Natural killer cell (primary cell): ENCODE measurements around the gene GALNT11. TPM values are rescaled to one million over a fixed set of nuclear protein-coding genes. Genes with fewer than 3 reads are reported as not detected.
"Not testable (repeated sequence)": the region's sequence is repeated elsewhere in the genome, so short reads cannot be mapped to it uniquely, and the experiment has no call there.

Source experiments
- ATAC-seq, 3 donors: fragments of 150-1000 bp in 2 of 3; fragments of 200-7000 bp in 1 of 3; cut with Tn5 transposase; 1 replicate in 1 of 3; 2 replicates in 2 of 3; pipeline ENCODE4 v1.10.0; 2021; ENCODE audit warnings: mild to moderate bottlenecking in 2 of 3, moderate library complexity in 2 of 3
- DNase-seq, 2 donors: peaks; one replicate each; pipeline versions ENCODE4 v3.0.0 to v3.0.0-alpha.2; 2013 to 2021; ENCODE audit warnings: mixed read lengths in 1 of 2
- H3K27ac ChIP-seq: one replicate; pipeline ENCODE4 v1.5.1; 2013; ENCODE audit warnings: mild to moderate bottlenecking, low read length
- H3K27me3 ChIP-seq: one replicate; pipeline ENCODE4 v1.6.1; 2013; ENCODE audit warnings: low read length; ENCODE audit not compliant: control insufficient read depth, insufficient read depth
- H3K36me3 ChIP-seq: one replicate; pipeline ENCODE4 v1.6.1; 2013; ENCODE audit warnings: low read length; ENCODE audit not compliant: control insufficient read depth, insufficient read depth
- H3K4me1 ChIP-seq: one replicate; pipeline ENCODE4 v1.6.1; 2013; ENCODE audit warnings: low read length; ENCODE audit not compliant: control insufficient read depth, insufficient read depth
- H3K4me3 ChIP-seq: one replicate; pipeline ENCODE4 v1.5.1; 2013; ENCODE audit warnings: low read length
- H3K9me3 ChIP-seq: one replicate; pipeline ENCODE4 v1.6.1; 2013; ENCODE audit warnings: low read length; ENCODE audit not compliant: control insufficient read depth, insufficient read depth
- H3K27ac Mint-ChIP-seq, 2 donors: one replicate each; pipeline ENCODE4 v1.8.0; 2022; ENCODE audit warnings: mild to moderate bottlenecking in 2 of 2, mixed read lengths in 2 of 2, moderate library complexity in 1 of 2
- H3K27me3 Mint-ChIP-seq, 2 donors: one replicate each; pipeline ENCODE4 v1.8.0; 2022; ENCODE audit warnings: low read depth in 2 of 2, mixed read lengths in 2 of 2
- H3K36me3 Mint-ChIP-seq: one replicate; pipeline ENCODE4 v1.8.0; 2022; ENCODE audit warnings: mixed read lengths
- H3K4me1 Mint-ChIP-seq, 2 donors: one replicate each; pipeline ENCODE4 v1.8.0; 2022; ENCODE audit warnings: mixed read lengths in 2 of 2
- H3K4me3 Mint-ChIP-seq: one replicate; pipeline ENCODE4 v1.8.0; 2022; ENCODE audit warnings: mild to moderate bottlenecking, moderate library complexity, mixed read lengths
- H3K9me3 Mint-ChIP-seq, 2 donors: one replicate each; pipeline ENCODE4 v1.8.0; 2022; ENCODE audit warnings: mixed read lengths in 2 of 2
- CTCF ChIP-seq: fragments of 200-600 bp; IDR thresholded peaks from one replicate; pipeline ENCODE4 v1.8.0; 2022; ENCODE audit warnings: antibody characterized with exemption
- WGBS: methylation state at CpG from one replicate; pipeline ENCODE4 v1.1.7; 2013; ENCODE audit warnings: missing lambda C conversion rate; ENCODE audit not compliant: insufficient coverage; 5-methylcytosine and 5-hydroxymethylcytosine counted together
- intact Hi-C: fragments of 100-400 bp; cut with micrococcal nuclease; formaldehyde crosslinking; loops from one replicate; pipeline ENCODE4 v1.14.2; 2022
- total RNA-seq, 4 donors: library from RNA; stranded (reverse); fragments of 120-200 nt in 1 of 4; gene quantifications; one replicate each; pipeline versions ENCODE4 v1.2.3 to v1.2.4, GENCODE V29; 2013 to 2022

Gene GALNT11
- total RNA-seq, 3 donors from 2014 or later (not counting 1 experiment from before 2014, with no cell fraction given), result 31.7 to 50.2 (median 44.0) TPM

- DNase-seq, result no peak
- H3K4me3 Mint-ChIP-seq, result no peak overlapping the region
- H3K36me3 Mint-ChIP-seq, result no peaks in the 10 kb centered on the region
- Histone ChIP-seq H3K27me3 (no peaks in the 10 kb centered on the region), H3K27ac (no peak overlapping the region), H3K9me3 (no peaks in the 10 kb centered on the region), H3K4me1 (no peaks in the 10 kb centered on the region), H3K4me3 (no peak overlapping the region), H3K36me3 (no peaks in the 10 kb centered on the region)
- H3K4me1 Mint-ChIP-seq, result no peaks in the 10 kb centered on the region
- TF ChIP-seq CTCF, result no peak
- intact Hi-C loops, result no loop called here
- peaks cover 9 to 35% of the 10 kb centered on the region in 2 donors for H3K27me3 Mint-ChIP-seq
- no peak for ATAC-seq
- no peaks in the 10 kb centered on the region for H3K9me3 Mint-ChIP-seq
- H3K27ac Mint-ChIP-seq, result no peak overlapping the region
- 100% methylated on average over 4 of the region's 4 CpGs for WGBS
Measured at GRCh38 chr7:152013974-152014373, 11.5 kb upstream of the GALNT11 start.

- Mint-ChIP-seq H3K27me3 (peaks cover 9 to 28% of the 10 kb centered on the region in 2 donors), H3K4me3 (no peak overlapping the region), H3K27ac (no peak overlapping the region), H3K36me3 (no peaks in the 10 kb centered on the region), H3K4me1 (no peaks in the 10 kb centered on the region), H3K9me3 (no peaks in the 10 kb centered on the region)
- H3K27me3 ChIP-seq, result no peaks in the 10 kb centered on the region
- no peak overlapping the region for H3K27ac ChIP-seq
- H3K4me1 ChIP-seq, result no peaks in the 10 kb centered on the region
- DNase-seq (no peak), ATAC-seq (no peak)
- H3K36me3 ChIP-seq, result no peaks in the 10 kb centered on the region
- no peaks in the 10 kb centered on the region for H3K9me3 ChIP-seq
- 92% methylated on average over 4 of the region's 5 CpGs for WGBS
- TF ChIP-seq CTCF, result no peak
- H3K4me3 ChIP-seq, result no peak overlapping the region
- intact Hi-C loops, result no loop called here
Measured at GRCh38 chr7:152014722-152015121, 10.8 kb upstream of the GALNT11 start.

GRCh38 chr7:152015600-152015999 is 9.9 kb upstream of the GALNT11 start:
- H3K27me3 Mint-ChIP-seq, result peaks cover 10 to 31% of the 10 kb centered on the region in 2 donors
- Histone ChIP-seq H3K27ac (no peak overlapping the region), H3K9me3 (no peaks in the 10 kb centered on the region), H3K36me3 (no peaks in the 10 kb centered on the region), H3K27me3 (no peaks in the 10 kb centered on the region), H3K4me3 (no peak overlapping the region), H3K4me1 (no peaks in the 10 kb centered on the region)
- ATAC-seq, result no peak
- no peaks in the 10 kb centered on the region for H3K36me3 Mint-ChIP-seq
- no peak for DNase-seq
- H3K4me1 Mint-ChIP-seq, result no peaks in the 10 kb centered on the region
- H3K4me3 Mint-ChIP-seq, result no peak overlapping the region
- no peak overlapping the region for H3K27ac Mint-ChIP-seq
- WGBS, result 93% methylated on average over 7 of the region's 7 CpGs
- intact Hi-C loops, result no loop called here
- no peak for TF ChIP-seq CTCF
- H3K9me3 Mint-ChIP-seq, result no peaks in the 10 kb centered on the region

GRCh38 chr7:152016947-152017346 is 8.5 kb upstream of the GALNT11 start:
- H3K4me3 Mint-ChIP-seq, result no peak overlapping the region
- Histone ChIP-seq H3K4me3 (no peak overlapping the region), H3K27ac (no peak overlapping the region), H3K27me3 (no peaks in the 10 kb centered on the region), H3K4me1 (no peaks in the 10 kb centered on the region), H3K9me3 (no peaks in the 10 kb centered on the region), H3K36me3 (no peaks in the 10 kb centered on the region)
- WGBS, result 100% methylated on average over 2 of the region's 3 CpGs
- H3K27me3 Mint-ChIP-seq, result peaks cover 10 to 32% of the 10 kb centered on the region in 2 donors
- H3K9me3 Mint-ChIP-seq, result no peaks in the 10 kb centered on the region
- ATAC-seq (no peak), DNase-seq (no peak)
- no peaks in the 10 kb centered on the region for H3K36me3 Mint-ChIP-seq
- intact Hi-C loops, result no loop called here
- no peak overlapping the region for H3K27ac Mint-ChIP-seq
- no peaks in the 10 kb centered on the region for H3K4me1 Mint-ChIP-seq
- no peak for TF ChIP-seq CTCF

GRCh38 chr7:152017683-152018082 is 7.8 kb upstream of the GALNT11 start:
- H3K27me3 Mint-ChIP-seq, result peaks cover 7 to 28% of the 10 kb centered on the region in 2 donors
- ATAC-seq, H3K9me3 Mint-ChIP-seq: not testable (repeated sequence)

More at GRCh38 chr7:152017683-152018082, 7.8 kb upstream of the GALNT11 start:
- H3K4me1 ChIP-seq, H3K27me3 ChIP-seq, H3K36me3 ChIP-seq, DNase-seq, intact Hi-C loops, H3K36me3 Mint-ChIP-seq, H3K4me3 Mint-ChIP-seq, H3K27ac ChIP-seq, H3K27ac Mint-ChIP-seq, H3K4me1 Mint-ChIP-seq, H3K9me3 ChIP-seq, H3K4me3 ChIP-seq: not testable (repeated sequence)
- 94% methylated on average over 6 of the region's 6 CpGs for WGBS
